Kidney epithelial cell (primary cell): ENCODE data around the gene TLR8. TPM values are rescaled to one million over a fixed set of nuclear protein-coding genes. Genes with fewer than 3 reads are reported as not detected.

Experiments used
- DNase-seq: peaks from one replicate; pipeline ENCODE4 v3.0.0-alpha.2; 2010; ENCODE audit warnings: low read depth
- H3K27me3 ChIP-seq: 2 replicates; pipeline ENCODE4 v1.6.0; 2011; ENCODE audit warnings: low read length; ENCODE audit not compliant: control insufficient read depth, insufficient read depth
- H3K36me3 ChIP-seq: 2 replicates; pipeline ENCODE4 v1.5.1; 2011; ENCODE audit warnings: low read length; ENCODE audit not compliant: control insufficient read depth, insufficient read depth
- H3K4me3 ChIP-seq: 2 replicates; pipeline ENCODE4 v1.5.1; 2011; ENCODE audit warnings: low read depth, mild to moderate bottlenecking, control low read depth, low read length
- CTCF ChIP-seq: IDR thresholded peaks from 2 replicates; pipeline ENCODE4 v1.5.1; 2011; ENCODE audit warnings: mild to moderate bottlenecking, moderate library complexity, low read length, control low read depth, inconsistent platforms; ENCODE audit not compliant: insufficient read depth, poor library complexity, severe bottlenecking
- total RNA-seq: library from RNA; depleted of rRNA; stranded (reverse); fragments of >200 nt; gene quantifications from 2 replicates; pipeline ENCODE4 v1.2.3, GENCODE V29; 2015

Gene TLR8
- total RNA-seq, 1 donor from 2014 or later: not detected

- no peaks in the 10 kb centered on the region for H3K27me3 ChIP-seq
- H3K4me3 ChIP-seq: no peak overlapping the region
- DNase-seq: no peak
- H3K36me3 ChIP-seq: no peaks in the 10 kb centered on the region
- TF ChIP-seq CTCF: no peak
Measured at GRCh38 chrX:12921886-12922598, 15.6 kb downstream of the TLR8 start.

- Histone ChIP-seq H3K4me3 (no peak overlapping the region), H3K27me3 (no peaks in the 10 kb centered on the region), H3K36me3 (no peaks in the 10 kb centered on the region)
- no peak for TF ChIP-seq CTCF
- DNase-seq: no peak
Measured at GRCh38 chrX:12922599-12922919, 16.1 kb downstream of the TLR8 start.

- no peak for TF ChIP-seq CTCF
- Histone ChIP-seq H3K36me3 (no peaks in the 10 kb centered on the region), H3K27me3 (no peaks in the 10 kb centered on the region), H3K4me3 (no peak overlapping the region)
- no peak for DNase-seq
Measured at GRCh38 chrX:12929701-12930100, 23.3 kb downstream of the TLR8 start.

- H3K27me3 ChIP-seq: no peaks in the 10 kb centered on the region
- TF ChIP-seq CTCF: no peak
- H3K36me3 ChIP-seq: no peaks in the 10 kb centered on the region
- H3K4me3 ChIP-seq: no peak overlapping the region
- no peak for DNase-seq
Measured at GRCh38 chrX:12930150-12930549, 23.7 kb downstream of the TLR8 start.

- TF ChIP-seq CTCF: no peak
- no peak overlapping the region for H3K4me3 ChIP-seq
- no peak for DNase-seq
- H3K27me3 ChIP-seq: no peaks in the 10 kb centered on the region
- no peaks in the 10 kb centered on the region for H3K36me3 ChIP-seq
Measured at GRCh38 chrX:12932244-12932643, 25.8 kb downstream of the TLR8 start.

- no peaks in the 10 kb centered on the region for H3K36me3 ChIP-seq
- H3K4me3 ChIP-seq: no peak overlapping the region
- no peaks in the 10 kb centered on the region for H3K27me3 ChIP-seq
- TF ChIP-seq CTCF: no peak
- DNase-seq: no peak
Measured at GRCh38 chrX:12934850-12935249, 28.4 kb downstream of the TLR8 start.
